Osteocyte (in vitro differentiated cells): ENCODE measurements around the gene ERFL. TPM values are rescaled to one million over a fixed set of nuclear protein-coding genes. Genes with fewer than 3 reads are reported as not detected.
A peak's percentile ranks its signal among the peaks of the same experiment; 100 is the strongest.

Experiments
- DNase-seq: peaks from one replicate; pipeline ENCODE4 v3.0.0; 2021; ENCODE audit warnings: mixed read lengths; ENCODE audit not compliant: unreplicated experiment; ENCODE audit errors: extremely low spot score
- H3K27ac Mint-ChIP-seq: one replicate; pipeline ENCODE4 v1.8.0; 2021; ENCODE audit warnings: mild to moderate bottlenecking, mixed read lengths; ENCODE audit not compliant: unreplicated experiment
- H3K27me3 Mint-ChIP-seq: one replicate; pipeline ENCODE4 v1.8.0; 2021; ENCODE audit warnings: mixed read lengths; ENCODE audit not compliant: unreplicated experiment
- H3K36me3 Mint-ChIP-seq: one replicate; pipeline ENCODE4 v1.8.0; 2021; ENCODE audit warnings: mixed read lengths; ENCODE audit not compliant: unreplicated experiment
- H3K4me1 Mint-ChIP-seq: one replicate; pipeline ENCODE4 v1.8.0; 2021; ENCODE audit warnings: mixed read lengths; ENCODE audit not compliant: unreplicated experiment
- H3K4me3 Mint-ChIP-seq: one replicate; pipeline ENCODE4 v1.8.0; 2021; ENCODE audit warnings: mild to moderate bottlenecking, moderate library complexity, mixed read lengths; ENCODE audit not compliant: unreplicated experiment
- H3K9me3 Mint-ChIP-seq: one replicate; pipeline ENCODE4 v1.8.0; 2021; ENCODE audit warnings: mixed read lengths; ENCODE audit not compliant: unreplicated experiment
- total RNA-seq: library from RNA; stranded (reverse); gene quantifications from 2 replicates; pipeline ENCODE4 v1.2.1, GENCODE V29; 2021
- TF ChIP-seq, protein P1 (sequence below): fragments of 200-600 bp; sonication (generic); IDR thresholded peaks from 2 replicates; pipeline ENCODE4 v1.5.0; 2021; ENCODE audit warnings: antibody characterized with exemption, mild to moderate bottlenecking, moderate library complexity

ERFL gene
- total RNA-seq, 1 donor from 2014 or later, result 0.38 TPM

DNA sequence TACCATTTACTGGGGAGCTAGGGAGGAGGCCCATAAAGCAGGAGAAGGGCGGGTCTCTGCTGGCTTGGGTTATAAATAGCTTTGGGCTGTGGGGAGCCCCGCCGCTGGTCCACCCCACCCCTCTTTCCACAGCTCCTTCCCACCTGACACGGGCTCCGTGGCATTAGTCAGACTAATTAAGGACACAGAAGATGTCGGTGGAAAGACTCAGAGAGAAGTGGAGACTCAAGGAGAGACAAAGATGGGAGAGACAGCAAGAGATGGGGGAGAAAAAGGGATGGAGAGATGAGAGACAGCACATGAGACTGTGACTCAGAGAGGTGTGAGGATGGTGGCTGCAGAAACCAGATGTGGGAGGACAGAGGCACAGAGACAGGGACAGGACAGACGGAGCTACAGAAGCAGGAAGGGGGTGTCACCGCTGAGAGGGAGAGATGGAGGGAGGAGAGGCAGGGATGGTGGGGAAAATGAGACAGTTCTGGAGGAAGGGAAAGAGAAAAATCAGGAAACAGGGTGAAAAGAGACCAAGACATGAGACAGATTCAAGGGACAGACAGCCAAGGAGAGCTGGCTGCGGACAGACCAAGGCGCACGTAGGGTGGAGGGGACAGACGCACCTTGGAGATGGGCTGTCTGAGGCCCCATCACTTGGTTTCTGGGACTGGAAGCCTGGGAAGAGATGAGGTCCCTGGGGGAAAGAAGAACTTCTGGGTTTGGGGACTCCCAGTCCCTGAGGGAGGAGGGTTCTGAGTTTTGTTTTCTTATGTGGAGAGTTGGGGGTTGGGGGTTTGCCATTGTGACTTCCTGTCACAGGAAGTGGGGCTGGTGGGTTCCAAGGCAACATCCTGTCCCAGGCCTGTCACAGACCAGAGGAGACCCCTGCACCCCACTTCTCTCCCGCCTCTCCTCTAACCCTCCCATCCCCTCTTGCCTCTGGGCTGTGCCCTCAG, 41.2 kb downstream of the ERFL start:
- Mint-ChIP-seq H3K9me3 (no peaks in the 10 kb centered on the region), H3K27me3 (no peaks in the 10 kb centered on the region), H3K4me1 (peaks cover 29% of the 10 kb centered on the region), H3K4me3 (no peak overlapping the region), H3K36me3 (peaks cover 3% of the 10 kb centered on the region), H3K27ac (peak overlapping the region; percentile 27)
- TF ChIP-seq, protein P1, sequence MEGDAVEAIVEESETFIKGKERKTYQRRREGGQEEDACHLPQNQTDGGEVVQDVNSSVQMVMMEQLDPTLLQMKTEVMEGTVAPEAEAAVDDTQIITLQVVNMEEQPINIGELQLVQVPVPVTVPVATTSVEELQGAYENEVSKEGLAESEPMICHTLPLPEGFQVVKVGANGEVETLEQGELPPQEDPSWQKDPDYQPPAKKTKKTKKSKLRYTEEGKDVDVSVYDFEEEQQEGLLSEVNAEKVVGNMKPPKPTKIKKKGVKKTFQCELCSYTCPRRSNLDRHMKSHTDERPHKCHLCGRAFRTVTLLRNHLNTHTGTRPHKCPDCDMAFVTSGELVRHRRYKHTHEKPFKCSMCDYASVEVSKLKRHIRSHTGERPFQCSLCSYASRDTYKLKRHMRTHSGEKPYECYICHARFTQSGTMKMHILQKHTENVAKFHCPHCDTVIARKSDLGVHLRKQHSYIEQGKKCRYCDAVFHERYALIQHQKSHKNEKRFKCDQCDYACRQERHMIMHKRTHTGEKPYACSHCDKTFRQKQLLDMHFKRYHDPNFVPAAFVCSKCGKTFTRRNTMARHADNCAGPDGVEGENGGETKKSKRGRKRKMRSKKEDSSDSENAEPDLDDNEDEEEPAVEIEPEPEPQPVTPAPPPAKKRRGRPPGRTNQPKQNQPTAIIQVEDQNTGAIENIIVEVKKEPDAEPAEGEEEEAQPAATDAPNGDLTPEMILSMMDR, result no peak
- DNase-seq, result no peak

DNA sequence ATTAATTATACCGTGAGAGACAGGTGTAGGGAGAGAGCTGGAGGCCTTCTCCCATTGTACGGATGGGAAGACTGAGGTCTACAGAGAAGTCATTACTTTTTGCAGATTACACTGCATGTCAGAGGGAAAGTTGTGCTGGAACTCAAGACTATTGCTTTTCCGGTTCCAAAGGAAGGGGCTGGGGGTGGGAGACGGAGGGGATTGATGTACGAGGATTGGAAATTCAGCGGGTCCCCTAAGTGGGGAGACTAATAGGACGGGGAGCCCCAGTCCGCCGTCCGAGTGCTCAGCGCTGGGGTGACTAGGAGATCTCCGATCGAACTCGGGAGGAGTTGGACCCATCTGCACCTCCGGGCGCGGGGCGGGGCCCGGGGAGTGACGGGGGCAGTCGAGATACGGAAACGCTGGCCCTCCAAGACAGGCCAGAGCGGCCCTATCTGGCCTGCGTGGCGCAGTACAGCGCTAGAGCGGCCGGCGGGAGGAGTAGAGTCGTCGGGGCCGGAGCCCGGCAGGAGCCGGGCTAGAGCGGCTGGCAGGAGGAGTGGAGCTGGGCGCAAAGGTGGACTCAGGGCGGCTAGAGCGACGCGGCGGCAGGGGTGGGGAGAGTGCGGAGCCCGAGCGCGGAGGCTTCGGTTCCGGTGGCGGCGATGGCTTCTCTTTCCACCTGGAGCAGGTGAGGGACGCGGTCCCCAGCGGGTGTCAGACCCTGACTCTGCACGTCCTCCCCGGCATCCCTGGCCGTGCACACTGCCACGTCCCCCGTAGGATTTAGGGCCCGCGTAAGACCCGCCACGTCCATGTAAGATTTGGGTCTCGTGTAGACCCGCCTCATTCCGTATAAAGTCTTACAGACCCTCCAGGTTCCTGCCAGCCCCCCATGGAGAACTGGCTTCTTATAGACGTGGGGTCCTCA, 44.2 kb downstream of the ERFL start:
- Mint-ChIP-seq H3K9me3 (no peaks in the 10 kb centered on the region), H3K4me3 (peak overlapping the region; percentile 92), H3K27me3 (no peaks in the 10 kb centered on the region), H3K27ac (peak overlapping the region; percentile 95), H3K36me3 (no peaks in the 10 kb centered on the region), H3K4me1 (peaks cover 29% of the 10 kb centered on the region)
- TF ChIP-seq, protein P1, result peak; percentile 40
- peak; percentile 97 for DNase-seq

DNA sequence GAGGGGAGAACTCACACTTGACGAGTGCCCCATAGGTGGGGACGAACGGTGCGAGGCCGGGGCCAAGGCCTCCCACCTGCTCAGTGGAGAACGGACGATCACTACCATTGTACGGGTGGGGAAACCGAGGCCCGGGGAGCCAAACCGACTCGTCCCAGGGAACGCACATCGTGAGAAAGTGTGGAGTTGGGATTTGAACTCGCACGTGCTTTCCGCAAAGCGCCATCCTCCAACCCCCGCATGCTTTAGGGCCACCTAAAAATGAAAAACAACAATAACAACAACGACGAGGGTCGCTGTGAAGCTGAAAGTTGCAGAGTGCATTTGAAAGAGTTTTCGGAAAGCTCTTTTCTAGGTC, 44.8 kb downstream of the ERFL start:
- Mint-ChIP-seq H3K9me3 (no peaks in the 10 kb centered on the region), H3K4me3 (peak overlapping the region; percentile 92), H3K27me3 (no peaks in the 10 kb centered on the region), H3K27ac (peak overlapping the region; percentile 95), H3K4me1 (peaks cover 29% of the 10 kb centered on the region), H3K36me3 (no peaks in the 10 kb centered on the region)
- no peak for DNase-seq
- TF ChIP-seq, protein P1, result no peak

DNA sequence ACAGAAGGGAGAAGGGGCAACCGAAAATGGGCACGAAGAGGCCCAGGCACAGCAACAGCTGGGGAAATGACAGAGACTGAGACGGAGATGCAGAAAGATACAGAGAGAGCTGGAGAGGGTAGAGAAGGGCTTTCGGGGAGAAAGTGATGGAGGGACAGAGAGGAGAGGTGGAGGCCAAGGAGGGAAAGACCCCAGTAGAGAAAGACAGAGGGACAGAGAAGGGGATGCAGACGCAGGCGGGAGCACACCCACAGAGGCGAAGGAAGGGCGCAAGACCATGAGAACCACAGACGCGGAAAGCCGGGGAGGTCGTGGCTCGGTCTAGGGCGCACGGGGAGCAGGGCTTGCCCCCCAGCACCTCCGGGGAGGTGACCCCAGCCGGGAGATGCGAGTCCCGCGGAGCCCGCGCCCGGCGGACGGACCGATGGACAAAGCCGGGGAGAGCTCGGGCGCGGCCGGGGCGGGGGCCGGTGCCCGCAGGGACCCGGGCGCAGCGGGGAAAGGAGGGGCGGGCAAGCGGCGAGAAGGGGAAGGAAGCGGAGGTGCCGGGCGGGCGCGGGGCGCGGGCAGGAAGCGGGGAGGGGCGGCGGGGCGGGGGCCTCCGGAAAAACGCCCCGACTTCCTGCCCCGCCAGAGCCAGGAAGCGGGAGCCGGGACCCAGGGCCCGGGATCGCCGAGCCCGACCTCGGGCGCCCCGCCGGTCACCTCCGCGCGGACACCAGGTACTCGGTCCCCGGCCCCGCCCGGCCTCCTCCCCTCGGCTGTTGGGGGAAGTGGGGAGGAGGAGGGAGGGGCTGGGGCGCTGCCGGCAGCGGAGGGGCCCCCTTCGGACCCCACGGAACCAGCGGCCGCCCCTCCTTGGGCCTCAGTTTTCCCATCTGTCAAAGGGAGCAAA, 45.4 kb downstream of the ERFL start, which contains the start of gene ARHGEF1:
ARHGEF1 (plus strand) TSS at position 617 of the 895 bp plus-strand sequence. CDS start 4,899 bp downstream, outside the sequence.
- H3K4me1 Mint-ChIP-seq, result peaks cover 29% of the 10 kb centered on the region
- peak within 1 kb of the TSS; percentile 95 for H3K27ac Mint-ChIP-seq
- H3K4me3 Mint-ChIP-seq, result peak within 1 kb of the TSS; percentile 92
- H3K27me3 Mint-ChIP-seq, result no peaks in the 10 kb centered on the region
- H3K36me3 Mint-ChIP-seq, result no peaks in the 10 kb centered on the region
- DNase-seq, result no peak
- no peaks in the 10 kb centered on the region for H3K9me3 Mint-ChIP-seq
- TF ChIP-seq, protein P1, result no peak
